SK-N-SH (cell line): ENCODE results near the gene MFN1.

Experiments used
- CTCF ChIP-seq: fragments of 200-600 bp; sonication (generic); IDR thresholded peaks from 2 replicates; pipeline ENCODE4 v1.6.1; 2017; ENCODE audit warnings: antibody characterized with exemption, mild to moderate bottlenecking, moderate library complexity
- FOXJ3 ChIP-seq: sonication (generic); formaldehyde crosslinking; IDR thresholded peaks from 2 replicates; pipeline ENCODE4 v1.5.1; 2020; ENCODE audit warnings: mild to moderate bottlenecking, missing genetic modification reagents
- IRF3 ChIP-seq: fragments of 150-350 bp; IDR thresholded peaks from 2 replicates; pipeline ENCODE4 v1.6.1; 2016; ENCODE audit warnings: mild to moderate bottlenecking, low read depth, low read length
- JUND ChIP-seq: IDR thresholded peaks from 2 replicates; pipeline ENCODE4 v1.4.0; 2012
- POLR2AphosphoS5 ChIP-seq: IDR thresholded peaks from 2 replicates; pipeline ENCODE4 v1.6.1; 2012; ENCODE audit warnings: low read depth, low read length
- RCOR1 ChIP-seq: fragments of 150-350 bp; IDR thresholded peaks from 2 replicates; pipeline ENCODE4 v1.6.1; 2017; ENCODE audit warnings: antibody characterized with exemption, low read length
- REST ChIP-seq: IDR thresholded peaks from 2 replicates; pipeline ENCODE4 v1.6.1; 2012; ENCODE audit warnings: mild to moderate bottlenecking, low read depth, low read length, moderate library complexity
- TAF1 ChIP-seq: IDR thresholded peaks from 2 replicates; pipeline ENCODE4 v1.6.1; 2012; ENCODE audit warnings: low read depth, mild to moderate bottlenecking, low read length, moderate library complexity, borderline replicate concordance
- TCF12 ChIP-seq: IDR thresholded peaks from 2 replicates; pipeline ENCODE4 v1.4.0; 2012
- TEAD4 ChIP-seq: IDR thresholded peaks from 2 replicates; pipeline ENCODE4 v1.4.0; 2012; ENCODE audit warnings: mild to moderate bottlenecking, borderline replicate concordance; ENCODE audit not compliant: insufficient read depth
- ZBTB33 ChIP-seq: IDR thresholded peaks from 2 replicates; pipeline ENCODE4 v1.4.0; 2012; ENCODE audit warnings: low read depth, borderline replicate concordance

GRCh38 chr3:179410999-179411398 is 63.5 kb downstream of the MFN1 start:
- TF ChIP-seq JUND (no peak), FOXJ3 (CRISPR knock-in tag) (no peak), IRF3 (no peak), TEAD4 (no peak), REST (no peak), CTCF (no peak), TAF1 (no peak), POLR2AphosphoS5 (no peak), TCF12 (no peak), ZBTB33 (no peak), RCOR1 (no peak)
